GM12864 (cell line): ENCODE measurements around the gene CRISP1.

Experiments used
- DNase-seq: peaks from one replicate; pipeline ENCODE4 v3.0.0-alpha.2; 2011; ENCODE audit warnings: low read depth
- H3K4me3 ChIP-seq: 2 replicates; pipeline ENCODE4 v1.5.1; 2011; ENCODE audit warnings: mild to moderate bottlenecking, low read depth, low read length, control low read depth
- CTCF ChIP-seq: IDR thresholded peaks from 2 replicates; pipeline ENCODE4 v1.5.1; 2011; ENCODE audit warnings: low read depth, mild to moderate bottlenecking, moderate library complexity, low read length, control low read depth, inconsistent platforms; ENCODE audit errors: missing control alignments

The CRISP1 gene

GRCh38 chr6:49866485-49866943 lies at the start of gene CRISP1:
CRISP1 (minus strand) TSS chr6:49866535; CDS start chr6:49857400, 9,135 bp downstream.
- no peak for DNase-seq
- no peak for TF ChIP-seq CTCF
- no peak within 1 kb of the TSS for H3K4me3 ChIP-seq

GRCh38 chr6:49915035-49915434 lies 48.7 kb upstream of the CRISP1 start:
- H3K4me3 ChIP-seq = no peak overlapping the region
- DNase-seq = no peak
- TF ChIP-seq CTCF = no peak

GRCh38 chr6:49913636-49914375 lies 47.5 kb upstream of the CRISP1 start:
- no peak overlapping the region for H3K4me3 ChIP-seq
- TF ChIP-seq CTCF = no peak
- no peak for DNase-seq

GRCh38 chr6:49912196-49912595 lies 45.9 kb upstream of the CRISP1 start:
- no peak for DNase-seq
- H3K4me3 ChIP-seq = no peak overlapping the region
- no peak for TF ChIP-seq CTCF

- no peak overlapping the region for H3K4me3 ChIP-seq
- no peak for DNase-seq
- TF ChIP-seq CTCF = no peak
Observed at GRCh38 chr6:49911252-49911651, 44.9 kb upstream of the CRISP1 start.

- DNase-seq = no peak
- no peak for TF ChIP-seq CTCF
Observed at GRCh38 chr6:49909563-49909962, 43.2 kb upstream of the CRISP1 start.

GRCh38 chr6:49906526-49906925 lies 40.2 kb upstream of the CRISP1 start:
- no peak overlapping the region for H3K4me3 ChIP-seq
- TF ChIP-seq CTCF = no peak
- DNase-seq = no peak

More at GRCh38 chr6:49909563-49909962, 43.2 kb upstream of the CRISP1 start:
- no peak overlapping the region for H3K4me3 ChIP-seq
